Coronary artery (tissue), 2 donors: ENCODE results near the gene UGT1A8.
"Not testable (repeated sequence)": the region's sequence is repeated elsewhere in the genome, so short reads cannot be mapped to it uniquely, and the experiment has no call there.

Source experiments
- DNase-seq: peaks from one replicate; pipeline ENCODE4 v3.0.0-alpha.2; 2017; ENCODE audit warnings: low spot score
- H3K27ac ChIP-seq, 2 donors: fragments of 200-600 bp; sonication (generic); one replicate each; pipeline ENCODE4 v1.5.1; 2016 to 2019
- H3K4me3 ChIP-seq: fragments of 200-600 bp; sonication (generic); 2 replicates; pipeline ENCODE4 v1.5.1; 2016; ENCODE audit warnings: mild to moderate bottlenecking, moderate library complexity
- TF ChIP-seq, protein P1 (sequence below): fragments of 200-600 bp; sonication (generic); IDR thresholded peaks from one replicate; pipeline ENCODE4 v1.5.1; 2019; ENCODE audit warnings: antibody characterized with exemption

The UGT1A8 gene

DNA sequence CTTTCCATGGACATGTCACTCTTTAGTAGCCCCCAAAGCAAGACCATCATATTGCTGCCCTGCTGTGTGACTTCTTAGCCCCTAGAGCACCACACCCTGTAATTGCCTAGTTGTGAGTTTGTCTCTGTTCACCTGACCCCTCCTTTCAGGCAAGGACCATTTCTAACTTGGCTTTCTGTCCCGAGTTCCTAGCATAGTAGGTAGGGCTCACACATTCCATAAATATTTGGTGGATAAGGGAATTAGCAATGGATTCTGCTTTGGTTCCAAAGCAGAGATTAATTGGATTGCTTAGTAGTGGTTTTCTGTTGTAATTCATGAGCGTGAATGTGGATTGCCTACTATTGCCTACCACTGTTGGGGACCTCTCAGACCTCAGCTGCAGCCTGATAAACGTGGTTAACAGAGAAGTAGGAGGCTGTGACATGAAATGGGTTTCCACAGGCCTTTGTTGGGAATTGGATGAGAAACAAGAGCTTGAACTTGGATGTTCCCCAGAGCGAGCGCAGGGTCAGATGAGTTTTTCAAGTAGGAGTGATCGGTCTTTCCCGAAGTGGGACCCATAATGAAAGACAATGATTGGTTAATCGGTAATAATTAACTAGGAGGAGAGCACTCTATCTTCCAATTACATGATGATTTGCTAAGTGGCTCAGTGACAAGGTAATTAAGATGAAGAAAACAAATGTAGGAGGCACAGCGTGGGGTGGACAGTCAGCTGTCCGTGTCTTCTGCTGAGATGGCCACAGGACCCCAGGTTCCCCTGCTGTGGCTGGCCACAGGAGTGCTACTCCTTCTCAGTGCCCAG is 129.2 kb downstream of the UGT1A8 start:
- TF ChIP-seq, protein P1, sequence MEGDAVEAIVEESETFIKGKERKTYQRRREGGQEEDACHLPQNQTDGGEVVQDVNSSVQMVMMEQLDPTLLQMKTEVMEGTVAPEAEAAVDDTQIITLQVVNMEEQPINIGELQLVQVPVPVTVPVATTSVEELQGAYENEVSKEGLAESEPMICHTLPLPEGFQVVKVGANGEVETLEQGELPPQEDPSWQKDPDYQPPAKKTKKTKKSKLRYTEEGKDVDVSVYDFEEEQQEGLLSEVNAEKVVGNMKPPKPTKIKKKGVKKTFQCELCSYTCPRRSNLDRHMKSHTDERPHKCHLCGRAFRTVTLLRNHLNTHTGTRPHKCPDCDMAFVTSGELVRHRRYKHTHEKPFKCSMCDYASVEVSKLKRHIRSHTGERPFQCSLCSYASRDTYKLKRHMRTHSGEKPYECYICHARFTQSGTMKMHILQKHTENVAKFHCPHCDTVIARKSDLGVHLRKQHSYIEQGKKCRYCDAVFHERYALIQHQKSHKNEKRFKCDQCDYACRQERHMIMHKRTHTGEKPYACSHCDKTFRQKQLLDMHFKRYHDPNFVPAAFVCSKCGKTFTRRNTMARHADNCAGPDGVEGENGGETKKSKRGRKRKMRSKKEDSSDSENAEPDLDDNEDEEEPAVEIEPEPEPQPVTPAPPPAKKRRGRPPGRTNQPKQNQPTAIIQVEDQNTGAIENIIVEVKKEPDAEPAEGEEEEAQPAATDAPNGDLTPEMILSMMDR: no peak
- no peak overlapping the region for H3K4me3 ChIP-seq
- DNase-seq: no peak
- no peak overlapping the region for H3K27ac ChIP-seq

- TF ChIP-seq, protein P1: no peak
- no peak overlapping the region for H3K27ac ChIP-seq
- no peak for DNase-seq
- H3K4me3 ChIP-seq: no peak overlapping the region
Observed at GRCh38 chr2:233747283-233747544, 129.8 kb downstream of the UGT1A8 start.

GRCh38 chr2:233750689-233751088 is 133.3 kb downstream of the UGT1A8 start:
- DNase-seq, H3K27ac ChIP-seq, H3K4me3 ChIP-seq: not testable (repeated sequence)

DNA sequence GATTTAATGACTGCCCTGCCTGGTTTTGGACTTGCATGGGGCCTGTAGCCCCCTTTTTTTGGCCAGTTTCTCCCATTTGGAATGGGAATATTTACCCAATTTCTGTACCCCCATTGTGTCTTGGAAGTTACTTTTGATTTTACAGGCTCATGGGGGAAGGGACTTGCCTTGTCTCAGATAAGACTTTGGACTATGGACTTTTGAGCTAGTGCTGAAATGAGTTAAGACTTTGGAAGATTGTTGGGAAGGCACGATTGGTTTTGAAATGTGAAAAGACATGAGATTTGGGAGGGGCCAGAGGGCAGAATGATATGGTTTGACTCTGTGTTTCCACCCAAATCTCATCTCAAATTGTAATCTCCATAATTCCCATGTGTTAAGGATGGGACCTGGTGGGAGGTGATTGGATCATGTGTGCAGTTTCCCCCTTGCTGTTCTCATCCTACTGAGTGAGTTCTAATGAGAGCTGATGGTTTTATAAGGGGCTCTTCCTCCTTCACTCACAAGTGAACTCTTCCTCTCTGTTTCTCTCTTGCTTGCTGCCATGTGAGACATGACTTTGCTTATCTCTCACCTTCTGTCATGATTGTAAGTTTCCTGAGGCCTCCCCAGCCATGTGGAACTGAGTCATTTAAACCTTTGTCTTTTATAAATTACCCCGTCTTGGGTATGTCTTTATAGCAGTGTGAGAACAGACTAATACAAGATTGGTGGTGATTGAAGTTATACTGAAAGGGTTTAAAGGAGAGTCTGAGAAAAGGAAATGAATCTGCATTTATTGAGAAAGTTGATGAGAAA is 134.0 kb downstream of the UGT1A8 start:
- DNase-seq, H3K27ac ChIP-seq, H3K4me3 ChIP-seq: not testable (repeated sequence)

GRCh38 chr2:233754872-233755611 is 137.6 kb downstream of the UGT1A8 start:
- Histone ChIP-seq H3K4me3 (no peak overlapping the region), H3K27ac (no peak overlapping the region)
- TF ChIP-seq, protein P1: no peak
- DNase-seq: no peak

GRCh38 chr2:233756429-233757081 is 139.1 kb downstream of the UGT1A8 start:
- no peak for DNase-seq
- no peak overlapping the region for H3K4me3 ChIP-seq
- no peak overlapping the region for H3K27ac ChIP-seq
- TF ChIP-seq, protein P1: no peak

- Histone ChIP-seq H3K4me3 (no peak overlapping the region), H3K27ac (no peak overlapping the region)
- DNase-seq: no peak
- TF ChIP-seq, protein P1: no peak
Observed at GRCh38 chr2:233758141-233758540, 140.7 kb downstream of the UGT1A8 start.
